HepG2 (cell line): Measurements from ENCODE around the gene MLNR. TPM values are rescaled to one million over a fixed set of nuclear protein-coding genes. Genes with fewer than 3 reads are reported as not detected.

Source experiments
- ELF3 ChIP-seq: IDR thresholded peaks from 2 replicates; pipeline ENCODE4 v1.6.1; 2016; ENCODE audit warnings: missing genetic modification reagents, missing compliant biosample characterization
- KAT8 ChIP-seq: IDR thresholded peaks from 2 replicates; pipeline ENCODE4 v1.6.1; 2016; ENCODE audit warnings: missing genetic modification reagents, missing compliant biosample characterization
- NCOA2 ChIP-seq: sonication (generic); formaldehyde crosslinking; IDR thresholded peaks from 2 replicates; pipeline ENCODE4 v1.8.0; 2022; ENCODE audit warnings: inconsistent platforms
- POLR2A ChIP-seq, 2 experiments: IDR thresholded peaks; 2 replicates each; pipeline ENCODE4 v1.6.1; 2011; ENCODE audit warnings: low read depth in 2 of 2, low read length in 2 of 2, mild to moderate bottlenecking in 1 of 2, moderate library complexity in 1 of 2; ENCODE audit not compliant: insufficient read depth in 1 of 2
- REPIN1 ChIP-seq: sonication (generic); formaldehyde crosslinking; IDR thresholded peaks from 2 replicates; pipeline ENCODE4 v1.8.0; 2022; ENCODE audit warnings: missing genetic modification reagents, low read depth, mild to moderate bottlenecking, borderline replicate concordance
- STAG1 ChIP-seq: sonication (generic); formaldehyde crosslinking; IDR thresholded peaks from 2 replicates; pipeline ENCODE4 v1.4.0; 2020; ENCODE audit warnings: missing genetic modification reagents
- ZBTB25 ChIP-seq: IDR thresholded peaks from 2 replicates; pipeline ENCODE4 v1.6.1; 2018; ENCODE audit warnings: missing genetic modification reagents
- ZNF264 ChIP-seq: sonication (generic); formaldehyde crosslinking; IDR thresholded peaks from 2 replicates; pipeline ENCODE4 v1.4.0; 2020; ENCODE audit warnings: missing genetic modification reagents
- ZNF430 ChIP-seq: sonication (generic); formaldehyde crosslinking; IDR thresholded peaks from 2 replicates; pipeline ENCODE4 v1.9.0; 2021; ENCODE audit warnings: mild to moderate bottlenecking, missing genetic modification reagents
- ZNF496 ChIP-seq: sonication (generic); formaldehyde crosslinking; IDR thresholded peaks from 2 replicates; pipeline ENCODE4 v1.8.1; 2023; ENCODE audit warnings: mild to moderate bottlenecking, moderate library complexity, missing genetic modification reagents; ENCODE audit not compliant: insufficient replicate concordance
- ZNF556 ChIP-seq: sonication (generic); formaldehyde crosslinking; IDR thresholded peaks from 2 replicates; pipeline ENCODE4 v1.4.0; 2020; ENCODE audit warnings: mild to moderate bottlenecking, missing genetic modification reagents, borderline replicate concordance
- ZNF616 ChIP-seq: sonication (generic); formaldehyde crosslinking; IDR thresholded peaks from 2 replicates; pipeline ENCODE4 v1.5.0; 2020; ENCODE audit warnings: low read depth, mild to moderate bottlenecking, missing genetic modification reagents
- ZNF737 ChIP-seq: sonication (generic); formaldehyde crosslinking; IDR thresholded peaks from 2 replicates; pipeline ENCODE4 v1.5.0; 2020; ENCODE audit warnings: missing genetic modification reagents, mild to moderate bottlenecking, borderline replicate concordance
- polyA plus RNA-seq, 8 experiments: library from polyadenylated mRNA; depleted of rRNA in 3 of 8; stranded (reverse) in 7 of 8; unstranded in 1 of 8; fragments of >200 nt; fragmentation: Illumina TruSeq in 4 of 8; extraction: Trizol in 4 of 8; gene quantifications; 2 replicates each; pipeline versions ENCODE4 v1.2.1 to v1.2.3, GENCODE V29; 2011 to 2016; ENCODE audit warnings: low read depth in 4 of 8, missing spikeins in 1 of 8, mixed read lengths in 1 of 8; ENCODE audit not compliant: insufficient read depth in 1 of 8
- total RNA-seq, 5 experiments: library from RNA; depleted of rRNA; stranded (reverse); fragments of >200 nt; fragmentation: Illumina TruSeq; extraction: Trizol; gene quantifications; 2 replicates each; pipeline ENCODE4 v1.2.3, GENCODE V29; 2016; ENCODE audit warnings: low read depth in 1 of 5
- TF ChIP-seq, protein P1 (sequence below): IDR thresholded peaks from 2 replicates; pipeline ENCODE4 v1.6.1; 2018; ENCODE audit warnings: missing genetic modification reagents, mild to moderate bottlenecking, missing compliant biosample characterization
- TF ChIP-seq, protein P2 (sequence below): sonication (generic); formaldehyde crosslinking; IDR thresholded peaks from 2 replicates; pipeline ENCODE4 v1.8.0; 2022; ENCODE audit warnings: missing genetic modification reagents, low read depth, mild to moderate bottlenecking, borderline replicate concordance
- TF ChIP-seq, protein P3 (sequence below), 2 experiments: sonication (generic) in 1 of 2; formaldehyde crosslinking in 1 of 2; IDR thresholded peaks; 2 replicates each; pipeline versions ENCODE4 v1.4.0 to v1.6.1; 2016 to 2020; ENCODE audit warnings: borderline replicate concordance in 1 of 2, low read depth in 1 of 2, mild to moderate bottlenecking in 1 of 2, missing genetic modification reagents in 1 of 2
- TF ChIP-seq, protein P4 (sequence below): sonication (generic); formaldehyde crosslinking; IDR thresholded peaks from 2 replicates; pipeline ENCODE4 v1.4.0; 2020; ENCODE audit warnings: missing genetic modification reagents, borderline replicate concordance

Gene MLNR
- total and polyA plus RNA-seq, 2 of the 13 experiments (the other 11 are each of a cell fraction or from before 2014, with no cell fraction given): 0.46 TPM; not detected in 1

GRCh38 chr13:49220036-49220855 is at the start of gene MLNR (continued):
- TF ChIP-seq, protein P1, sequence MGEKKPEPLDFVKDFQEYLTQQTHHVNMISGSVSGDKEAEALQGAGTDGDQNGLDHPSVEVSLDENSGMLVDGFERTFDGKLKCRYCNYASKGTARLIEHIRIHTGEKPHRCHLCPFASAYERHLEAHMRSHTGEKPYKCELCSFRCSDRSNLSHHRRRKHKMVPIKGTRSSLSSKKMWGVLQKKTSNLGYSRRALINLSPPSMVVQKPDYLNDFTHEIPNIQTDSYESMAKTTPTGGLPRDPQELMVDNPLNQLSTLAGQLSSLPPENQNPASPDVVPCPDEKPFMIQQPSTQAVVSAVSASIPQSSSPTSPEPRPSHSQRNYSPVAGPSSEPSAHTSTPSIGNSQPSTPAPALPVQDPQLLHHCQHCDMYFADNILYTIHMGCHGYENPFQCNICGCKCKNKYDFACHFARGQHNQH (CRISPR knock-in tag): no peak
- TF ChIP-seq ZBTB25 (CRISPR knock-in tag) (no peak), ELF3 (CRISPR knock-in tag) (no peak), KAT8 (no peak), ZNF616 (CRISPR knock-in tag) (no peak), NCOA2 (CRISPR knock-in tag) (no peak), STAG1 (CRISPR knock-in tag) (peak; percentile 50), ZNF737 (CRISPR knock-in tag) (no peak), ZNF430 (CRISPR knock-in tag) (no peak), ZNF264 (no peak), ZNF496 (CRISPR knock-in tag) (no peak), ZNF556 (peak; percentile 39; the same call in 1 of the 2 replicates), REPIN1 (CRISPR knock-in tag) (no peak), POLR2A (IDR thresholded peaks at IDR 0.05; ENCODE audit: insufficient read depth in 1 of 2, low read depth in 2 of 2, low read length in 2 of 2) (peak in 1 of 2 experiments; percentile 57; a peak in 3 of 4 replicates)
- TF ChIP-seq, protein P2, sequence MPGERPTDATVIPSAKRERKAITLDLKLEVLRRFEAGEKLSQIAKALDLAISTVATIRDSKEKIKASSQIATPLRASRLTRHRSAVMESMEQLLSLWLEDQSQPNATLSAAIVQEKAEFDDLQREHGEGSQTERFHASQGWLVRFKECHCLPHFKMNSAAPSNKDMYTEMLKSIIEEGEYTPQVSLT (CRISPR knock-in tag): no peak
- TF ChIP-seq, protein P3, sequence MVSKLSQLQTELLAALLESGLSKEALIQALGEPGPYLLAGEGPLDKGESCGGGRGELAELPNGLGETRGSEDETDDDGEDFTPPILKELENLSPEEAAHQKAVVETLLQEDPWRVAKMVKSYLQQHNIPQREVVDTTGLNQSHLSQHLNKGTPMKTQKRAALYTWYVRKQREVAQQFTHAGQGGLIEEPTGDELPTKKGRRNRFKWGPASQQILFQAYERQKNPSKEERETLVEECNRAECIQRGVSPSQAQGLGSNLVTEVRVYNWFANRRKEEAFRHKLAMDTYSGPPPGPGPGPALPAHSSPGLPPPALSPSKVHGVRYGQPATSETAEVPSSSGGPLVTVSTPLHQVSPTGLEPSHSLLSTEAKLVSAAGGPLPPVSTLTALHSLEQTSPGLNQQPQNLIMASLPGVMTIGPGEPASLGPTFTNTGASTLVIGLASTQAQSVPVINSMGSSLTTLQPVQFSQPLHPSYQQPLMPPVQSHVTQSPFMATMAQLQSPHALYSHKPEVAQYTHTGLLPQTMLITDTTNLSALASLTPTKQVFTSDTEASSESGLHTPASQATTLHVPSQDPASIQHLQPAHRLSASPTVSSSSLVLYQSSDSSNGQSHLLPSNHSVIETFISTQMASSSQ (IDR thresholded peaks at IDR 0.05; ENCODE audit: low read depth): no peak
- TF ChIP-seq, protein P3 (CRISPR knock-in tag; IDR thresholded peaks at IDR 0.05; ENCODE audit: borderline replicate concordance): peak; percentile 42; the same call in 1 of the 2 replicates
- TF ChIP-seq, protein P4, sequence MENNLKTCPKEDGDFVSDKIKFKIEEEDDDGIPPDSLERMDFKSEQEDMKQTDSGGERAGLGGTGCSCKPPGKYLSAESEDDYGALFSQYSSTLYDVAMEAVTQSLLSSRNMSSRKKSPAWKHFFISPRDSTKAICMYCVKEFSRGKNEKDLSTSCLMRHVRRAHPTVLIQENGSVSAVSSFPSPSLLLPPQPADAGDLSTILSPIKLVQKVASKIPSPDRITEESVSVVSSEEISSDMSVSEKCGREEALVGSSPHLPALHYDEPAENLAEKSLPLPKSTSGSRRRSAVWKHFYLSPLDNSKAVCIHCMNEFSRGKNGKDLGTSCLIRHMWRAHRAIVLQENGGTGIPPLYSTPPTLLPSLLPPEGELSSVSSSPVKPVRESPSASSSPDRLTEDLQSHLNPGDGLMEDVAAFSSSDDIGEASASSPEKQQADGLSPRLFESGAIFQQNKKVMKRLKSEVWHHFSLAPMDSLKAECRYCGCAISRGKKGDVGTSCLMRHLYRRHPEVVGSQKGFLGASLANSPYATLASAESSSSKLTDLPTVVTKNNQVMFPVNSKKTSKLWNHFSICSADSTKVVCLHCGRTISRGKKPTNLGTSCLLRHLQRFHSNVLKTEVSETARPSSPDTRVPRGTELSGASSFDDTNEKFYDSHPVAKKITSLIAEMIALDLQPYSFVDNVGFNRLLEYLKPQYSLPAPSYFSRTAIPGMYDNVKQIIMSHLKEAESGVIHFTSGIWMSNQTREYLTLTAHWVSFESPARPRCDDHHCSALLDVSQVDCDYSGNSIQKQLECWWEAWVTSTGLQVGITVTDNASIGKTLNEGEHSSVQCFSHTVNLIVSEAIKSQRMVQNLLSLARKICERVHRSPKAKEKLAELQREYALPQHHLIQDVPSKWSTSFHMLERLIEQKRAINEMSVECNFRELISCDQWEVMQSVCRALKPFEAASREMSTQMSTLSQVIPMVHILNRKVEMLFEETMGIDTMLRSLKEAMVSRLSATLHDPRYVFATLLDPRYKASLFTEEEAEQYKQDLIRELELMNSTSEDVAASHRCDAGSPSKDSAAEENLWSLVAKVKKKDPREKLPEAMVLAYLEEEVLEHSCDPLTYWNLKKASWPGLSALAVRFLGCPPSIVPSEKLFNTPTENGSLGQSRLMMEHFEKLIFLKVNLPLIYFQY (CRISPR knock-in tag): no peak; the same call in 1 of the 2 replicates
